Endothelial cell of umbilical vein (primary cell): Measurements from ENCODE around the gene ARHGEF28. TPM values are rescaled to one million over a fixed set of nuclear protein-coding genes. Genes with fewer than 3 reads are reported as not detected.
A peak's percentile ranks its signal among the peaks of the same experiment; 100 is the strongest.

ENCODE experiments used
- BruUV-seq: library from RNA; stranded (reverse); fragments of 400-500 nt; replicated peaks from 2 replicates; lab custom pipeline; 2021; lab: Mats Ljungman, UMichigan
- CTCF ChIA-PET: fragments of 300-600, 350-600 bp; sonication (Branson Sonifier 250); formaldehyde crosslinking; loops from one replicate; lab custom pipeline; 2021; ENCODE audit warnings: antibody characterized with exemption, inconsistent platforms; lab: Charles Lee
- POLR2A ChIA-PET: fragments of 300-600, 350-600 bp; sonication (Branson Sonifier 250); formaldehyde crosslinking; loops from one replicate; lab custom pipeline; 2021; ENCODE audit warnings: antibody characterized with exemption, inconsistent platforms; lab: Charles Lee
- DNase-seq: peaks from one replicate; pipeline ENCODE4 v3.0.0-alpha.2; 2011; ENCODE audit warnings: low read depth, low spot score
- FAIRE-seq: peaks from 2 replicates; lab custom pipeline; 2011; peaks lifted over from hg19 to GRCh38; lab: Jason Lieb, UNC
- H2AFZ ChIP-seq: 2 replicates; pipeline ENCODE4 v1.6.0; 2012; ENCODE audit warnings: low read depth, low read length, control low read depth, inconsistent platforms
- H3K27ac ChIP-seq: 2 replicates; pipeline ENCODE4 v1.5.1; 2011; ENCODE audit warnings: low read depth, mild to moderate bottlenecking, control low read depth, low read length, moderate library complexity; ENCODE audit not compliant: insufficient read depth
- H3K27me3 ChIP-seq, 2 experiments: 2 replicates each; pipeline versions ENCODE4 v1.6.0 to v1.6.1; 2011; ENCODE audit warnings: low read length in 2 of 2, mixed read lengths in 1 of 2; ENCODE audit not compliant: control insufficient read depth in 2 of 2, insufficient read depth in 2 of 2
- H3K36me3 ChIP-seq, 2 experiments: 2 replicates in 1 of 2; 3 replicates in 1 of 2; pipeline ENCODE4 v1.5.1; 2011; ENCODE audit warnings: low read length in 2 of 2, mild to moderate bottlenecking in 1 of 2, moderate library complexity in 1 of 2; ENCODE audit not compliant: control insufficient read depth in 2 of 2, insufficient read depth in 2 of 2; ENCODE audit errors: extremely low read depth in 1 of 2
- H3K4me1 ChIP-seq: 3 replicates; pipeline ENCODE4 v1.5.1; 2011; ENCODE audit warnings: mild to moderate bottlenecking, low read length; ENCODE audit not compliant: control insufficient read depth, insufficient read depth; ENCODE audit errors: extremely low read depth
- H3K4me2 ChIP-seq: 2 replicates; pipeline ENCODE4 v1.6.1; 2011; ENCODE audit warnings: low read length, control low read depth, mixed read lengths; ENCODE audit not compliant: insufficient read depth
- H3K4me3 ChIP-seq, 3 experiments: fragments of 200-600 bp in 1 of 3; sonication (generic), shearing (Covaris generic) in 1 of 3; replicated peaks in 1 of 3; 2 replicates each; pipeline ENCODE4 v1.5.1; 2011 to 2016; ENCODE audit warnings: control low read depth in 3 of 3, low read length in 3 of 3, mild to moderate bottlenecking in 2 of 3, inconsistent platforms in 1 of 3, low read depth in 1 of 3, moderate library complexity in 1 of 3; ENCODE audit not compliant: insufficient read depth in 1 of 3
- H3K79me2 ChIP-seq: 2 replicates; pipeline ENCODE4 v1.6.0; 2012; ENCODE audit warnings: low read length, inconsistent platforms; ENCODE audit not compliant: control insufficient read depth, insufficient read depth
- H3K9ac ChIP-seq: replicated peaks from 2 replicates; pipeline ENCODE3; 2011; ENCODE audit warnings: low read length, control low read depth; ENCODE audit not compliant: insufficient read depth; ENCODE audit errors: extremely low read depth
- H3K9me1 ChIP-seq: replicated peaks from 3 replicates; pipeline ENCODE4 v1.6.0; 2011; ENCODE audit warnings: mild to moderate bottlenecking, low read length; ENCODE audit not compliant: control insufficient read depth, insufficient read depth; ENCODE audit errors: extremely low read depth
- H3K9me3 ChIP-seq: replicated peaks from 2 replicates; pipeline ENCODE4 v1.5.1; 2012; ENCODE audit warnings: low read length, inconsistent platforms; ENCODE audit not compliant: control insufficient read depth, insufficient read depth
- H4K20me1 ChIP-seq: replicated peaks from 2 replicates; pipeline ENCODE3; 2011; ENCODE audit warnings: mild to moderate bottlenecking, low read length; ENCODE audit not compliant: control insufficient read depth, insufficient read depth; ENCODE audit errors: extremely low read depth
- EZH2 ChIP-seq: IDR thresholded peaks from 2 replicates; pipeline ENCODE4 v1.6.1; 2012; ENCODE audit warnings: borderline replicate concordance, low read depth, mild to moderate bottlenecking, moderate library complexity, low read length, inconsistent platforms; ENCODE audit not compliant: severe bottlenecking
- FOS ChIP-seq: IDR thresholded peaks from 2 replicates; pipeline ENCODE4 v1.6.1; 2011; ENCODE audit warnings: mild to moderate bottlenecking, low read length, moderate library complexity, borderline replicate concordance; ENCODE audit not compliant: insufficient read depth
- GATA2 ChIP-seq: IDR thresholded peaks from 2 replicates; pipeline ENCODE4 v1.7.0; 2011; ENCODE audit warnings: low read depth, mild to moderate bottlenecking, moderate library complexity, mixed read lengths, low read length; ENCODE audit not compliant: insufficient read length, insufficient read depth
- JUN ChIP-seq: IDR thresholded peaks from 2 replicates; pipeline ENCODE4 v1.6.1; 2011; ENCODE audit warnings: borderline replicate concordance, low read depth; ENCODE audit not compliant: insufficient read length, insufficient read depth
- MYC ChIP-seq: IDR thresholded peaks from one replicate; pipeline ENCODE4 v1.6.1; 2011; ENCODE audit warnings: mild to moderate bottlenecking, low read depth, low read length
- POLR2A ChIP-seq: IDR thresholded peaks from 2 replicates; pipeline ENCODE4 v1.6.1; 2012; ENCODE audit warnings: low read depth, mild to moderate bottlenecking, control low read depth, low read length
- POLR2AphosphoS5 ChIP-seq: IDR thresholded peaks from 2 replicates; pipeline ENCODE4 v1.6.1; 2012; ENCODE audit warnings: low read depth, mild to moderate bottlenecking, control low read depth, low read length, moderate library complexity; ENCODE audit not compliant: insufficient read depth
- dilution Hi-C: fragments of 300-500 bp; cut with MboI; formaldehyde crosslinking; loops from one replicate; pipeline ENCODE4 v1.15.0; 2019; ENCODE audit warnings: low sequenced_read_pairs; ENCODE audit not compliant: extremely low pct_ligation_motif_present
- intact Hi-C: fragments of 100-400 bp; cut with micrococcal nuclease; formaldehyde crosslinking; loops from one replicate; pipeline ENCODE4 v1.10.0; 2022
- polyA plus RNA-seq, 4 experiments: library from polyadenylated mRNA; depleted of rRNA in 3 of 4; stranded (reverse) in 3 of 4; unstranded in 1 of 4; fragments of >200 nt; gene quantifications; 2 replicates each; pipeline versions ENCODE4 v1.2.1 to v1.2.3, GENCODE V29; 2011 to 2012; ENCODE audit warnings: missing spikeins in 1 of 4
- total RNA-seq: library from RNA; stranded (reverse); gene quantifications from 2 replicates; pipeline ENCODE4 v1.2.3, GENCODE V29; 2021
- TF ChIP-seq, protein P1 (sequence below), 2 donors: IDR thresholded peaks; 1 replicate in 1 of 2; 2 replicates in 1 of 2; pipeline ENCODE4 v1.5.1; 2011; ENCODE audit warnings: low read length in 2 of 2, mild to moderate bottlenecking in 2 of 2, moderate library complexity in 2 of 2, control low read depth in 1 of 2, inconsistent platforms in 1 of 2, low read depth in 1 of 2; ENCODE audit not compliant: insufficient read depth in 1 of 2; ENCODE audit errors: extremely low read depth in 1 of 2
- TF ChIP-seq, protein P2 (sequence below): IDR thresholded peaks from 2 replicates; pipeline ENCODE4 v1.6.1; 2011; ENCODE audit not compliant: insufficient read depth, insufficient read length

The ARHGEF28 gene
- total and polyA plus RNA-seq, 2 donors (not counting 3 experiments of a cell fraction or from before 2014, with no cell fraction given) = 29.5 to 108 TPM

DNA sequence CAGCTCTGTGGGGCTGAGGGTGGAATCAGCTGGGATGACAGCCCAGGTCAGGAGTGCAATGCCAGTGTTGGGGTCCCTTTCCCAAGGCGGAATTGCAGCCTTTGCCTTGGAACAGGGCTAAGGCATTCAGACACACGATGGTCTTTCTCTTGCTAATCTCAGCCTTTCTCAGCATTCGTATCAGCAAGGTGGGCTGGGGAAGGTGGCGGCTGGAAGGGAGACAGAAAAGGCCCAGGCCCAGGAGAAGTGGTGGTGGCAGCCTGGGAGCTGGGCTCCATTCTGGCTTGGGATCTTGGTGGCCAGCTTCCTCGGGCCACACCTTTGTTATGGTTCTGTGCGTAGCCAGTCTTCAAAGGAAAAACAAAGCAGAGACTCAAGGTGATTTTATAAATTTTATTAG is 1.1 kb upstream of the ARHGEF28 start:
- FAIRE-seq (no peak), DNase-seq (no peak)
- POLR2A ChIA-PET = interaction anchor here (0.6 to 0.9 kb wide), 2 partner anchors 16 to 21 kb away, joined by 3 to 4 read pairs; no protein-coding TSS in a partner anchor
- dilution Hi-C loops = no loop called here
- H3K9me3 ChIP-seq = no peaks in the 10 kb centered on the region
- no peak for TF ChIP-seq POLR2A
- TF ChIP-seq JUN = no peak
- TF ChIP-seq FOS = no peak
- no peak for TF ChIP-seq POLR2AphosphoS5
- no peak for TF ChIP-seq GATA2
- TF ChIP-seq, protein P1, sequence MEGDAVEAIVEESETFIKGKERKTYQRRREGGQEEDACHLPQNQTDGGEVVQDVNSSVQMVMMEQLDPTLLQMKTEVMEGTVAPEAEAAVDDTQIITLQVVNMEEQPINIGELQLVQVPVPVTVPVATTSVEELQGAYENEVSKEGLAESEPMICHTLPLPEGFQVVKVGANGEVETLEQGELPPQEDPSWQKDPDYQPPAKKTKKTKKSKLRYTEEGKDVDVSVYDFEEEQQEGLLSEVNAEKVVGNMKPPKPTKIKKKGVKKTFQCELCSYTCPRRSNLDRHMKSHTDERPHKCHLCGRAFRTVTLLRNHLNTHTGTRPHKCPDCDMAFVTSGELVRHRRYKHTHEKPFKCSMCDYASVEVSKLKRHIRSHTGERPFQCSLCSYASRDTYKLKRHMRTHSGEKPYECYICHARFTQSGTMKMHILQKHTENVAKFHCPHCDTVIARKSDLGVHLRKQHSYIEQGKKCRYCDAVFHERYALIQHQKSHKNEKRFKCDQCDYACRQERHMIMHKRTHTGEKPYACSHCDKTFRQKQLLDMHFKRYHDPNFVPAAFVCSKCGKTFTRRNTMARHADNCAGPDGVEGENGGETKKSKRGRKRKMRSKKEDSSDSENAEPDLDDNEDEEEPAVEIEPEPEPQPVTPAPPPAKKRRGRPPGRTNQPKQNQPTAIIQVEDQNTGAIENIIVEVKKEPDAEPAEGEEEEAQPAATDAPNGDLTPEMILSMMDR (IDR thresholded peaks at IDR 0.05; ENCODE audit: extremely low read depth in 1 of 2, insufficient read depth in 1 of 2, low read depth in 1 of 2, low read length in 2 of 2) = no peak
- no peak for TF ChIP-seq EZH2
- TF ChIP-seq MYC = no peak
- TF ChIP-seq, protein P2, sequence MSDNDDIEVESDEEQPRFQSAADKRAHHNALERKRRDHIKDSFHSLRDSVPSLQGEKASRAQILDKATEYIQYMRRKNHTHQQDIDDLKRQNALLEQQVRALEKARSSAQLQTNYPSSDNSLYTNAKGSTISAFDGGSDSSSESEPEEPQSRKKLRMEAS = no peak
- peak overlapping the region; percentile 25 for H3K4me2 ChIP-seq
- BruUV-seq = no TSS peak
- H3K9me1 ChIP-seq = no peaks in the 10 kb centered on the region
- H3K27me3 ChIP-seq = no peaks in the 10 kb centered on the region
- no peaks in the 10 kb centered on the region for H4K20me1 ChIP-seq
- intact Hi-C loops = loop anchor here (5.0 kb wide), 2 partner anchors 33 to 122 kb away; no protein-coding TSS in a partner anchor
- H3K9ac ChIP-seq = peak overlapping the region; percentile 94
- no peaks in the 10 kb centered on the region for H3K36me3 ChIP-seq
- H3K4me3 ChIP-seq = no peak overlapping the region
- CTCF ChIA-PET = interaction anchor here (0.9 to 3.2 kb wide), 8 partner anchors 11 to 168 kb away, joined by 3 to 17 read pairs (median 6); no protein-coding TSS in a partner anchor
- peak overlapping the region; percentile 80 for H2AFZ ChIP-seq
- peak overlapping the region; percentile 81 for H3K27ac ChIP-seq
- H3K79me2 ChIP-seq = peaks cover 39% of the 10 kb centered on the region
- H3K4me1 ChIP-seq = peaks cover 31% of the 10 kb centered on the region
